Activated CD4-positive, alpha-beta T cell treated with anti-CD3 and anti-CD28 coated beads, Interleukin-2, amount 10 ng/mL, durations not matched to agents 7 days and 5 days (primary cell): ENCODE data around the gene SLC39A11. TPM values are rescaled to one million over a fixed set of nuclear protein-coding genes. Genes with fewer than 3 reads are reported as not detected.
"Not testable (repeated sequence)": the region's sequence is repeated elsewhere in the genome, so short reads cannot be mapped to it uniquely, and the experiment has no call there.

Experiments used
- CTCF ChIA-PET: fragments of 350-600 bp; sonication (Branson Sonifier 250); formaldehyde crosslinking; loops from one replicate; lab custom pipeline; 2021; ENCODE audit warnings: antibody characterized with exemption; lab: Charles Lee
- POLR2A ChIA-PET: fragments of 350-600 bp; sonication (Branson Sonifier 250); formaldehyde crosslinking; loops from one replicate; lab custom pipeline; 2021; ENCODE audit warnings: antibody characterized with exemption; lab: Charles Lee
- DNase-seq: peaks from one replicate; pipeline ENCODE4 v3.0.0-alpha.2; 2020
- H3K27ac Mint-ChIP-seq: one replicate; pipeline ENCODE4 v1.8.0; 2021; ENCODE audit warnings: mild to moderate bottlenecking, moderate library complexity, mixed read lengths
- H3K27me3 Mint-ChIP-seq: one replicate; pipeline ENCODE4 v1.8.0; 2021; ENCODE audit warnings: mixed read lengths
- H3K36me3 Mint-ChIP-seq: one replicate; pipeline ENCODE4 v1.8.0; 2021; ENCODE audit warnings: low read depth, mixed read lengths
- H3K4me1 Mint-ChIP-seq: one replicate; pipeline ENCODE4 v1.8.0; 2021; ENCODE audit warnings: mixed read lengths
- H3K4me3 Mint-ChIP-seq: one replicate; pipeline ENCODE4 v1.8.0; 2021; ENCODE audit warnings: mild to moderate bottlenecking, moderate library complexity, mixed read lengths
- H3K9me3 Mint-ChIP-seq: one replicate; pipeline ENCODE4 v1.8.0; 2021; ENCODE audit warnings: mixed read lengths
- total RNA-seq, 2 experiments: library from RNA; stranded (reverse); gene quantifications; one replicate each; pipeline ENCODE4 v1.2.3, GENCODE V29; 2021

The SLC39A11 gene
- total RNA-seq, 2 experiments from 2014 or later: 19.5 to 23.4 TPM

- H3K9me3 Mint-ChIP-seq: peaks cover 32% of the 10 kb centered on the region
- peak overlapping the region; percentile 86 for H3K27ac Mint-ChIP-seq
- H3K4me3 Mint-ChIP-seq: peak overlapping the region; percentile 1
- CTCF ChIA-PET: interaction anchor here (1.2 to 1.9 kb wide), 4 partner anchors 9 to 17 kb away, joined by 3 to 7 read pairs (median 4); no protein-coding TSS in a partner anchor
- H3K36me3 Mint-ChIP-seq: peaks cover 58% of the 10 kb centered on the region
- H3K27me3 Mint-ChIP-seq, POLR2A ChIA-PET: not testable (repeated sequence)
- H3K4me1 Mint-ChIP-seq: peaks cover 64% of the 10 kb centered on the region
- DNase-seq: peak; percentile 43
Observed at GRCh38 chr17:72708682-72709081, 383.8 kb downstream of the SLC39A11 start.

- H3K36me3 Mint-ChIP-seq: peaks cover 50% of the 10 kb centered on the region
- POLR2A ChIA-PET: no interaction called here
- H3K4me3 Mint-ChIP-seq: no peak overlapping the region
Observed at GRCh38 chr17:72707881-72708280, 384.6 kb downstream of the SLC39A11 start.

GRCh38 chr17:72706396-72706981, 386.0 kb downstream of the SLC39A11 start:
- H3K27ac Mint-ChIP-seq: peak overlapping the region; percentile 63
- no peak for DNase-seq
- ChIA-PET CTCF (interaction anchor here (0.6 to 4.2 kb wide), 4 partner anchors 9 to 803 kb away, joined by 3 to 20 read pairs (median 4); no protein-coding TSS in a partner anchor), POLR2A (interaction anchor here (0.6 kb wide), 1 partner anchor 145 kb away, joined by 3 read pairs; no protein-coding TSS in a partner anchor)
- no peak overlapping the region for H3K4me3 Mint-ChIP-seq
- H3K36me3 Mint-ChIP-seq: peaks cover 40% of the 10 kb centered on the region
- H3K27me3 Mint-ChIP-seq: no peaks in the 10 kb centered on the region
- H3K9me3 Mint-ChIP-seq: peaks cover 32% of the 10 kb centered on the region
- H3K4me1 Mint-ChIP-seq: peaks cover 55% of the 10 kb centered on the region

More at GRCh38 chr17:72707881-72708280, 384.6 kb downstream of the SLC39A11 start:
- Mint-ChIP-seq H3K27me3 (no peaks in the 10 kb centered on the region), H3K9me3 (peaks cover 32% of the 10 kb centered on the region), H3K4me1 (peaks cover 61% of the 10 kb centered on the region), H3K27ac (peak overlapping the region; percentile 86)
- CTCF ChIA-PET: no interaction called here
- DNase-seq: no peak

- POLR2A ChIA-PET: interaction anchor here (0.7 kb wide), 1 partner anchor 638 kb away, joined by 3 read pairs; no protein-coding TSS in a partner anchor
- DNase-seq: no peak
- CTCF ChIA-PET: interaction anchor here (0.6 to 4.2 kb wide), 4 partner anchors 8 to 804 kb away, joined by 3 to 20 read pairs (median 4); no protein-coding TSS in a partner anchor
- Mint-ChIP-seq H3K4me3 (no peak overlapping the region), H3K9me3 (peaks cover 29% of the 10 kb centered on the region), H3K27ac (peak overlapping the region; percentile 63), H3K4me1 (peaks cover 50% of the 10 kb centered on the region), H3K36me3 (peaks cover 35% of the 10 kb centered on the region), H3K27me3 (no peaks in the 10 kb centered on the region)
Observed at GRCh38 chr17:72705905-72706395, 386.5 kb downstream of the SLC39A11 start.

GRCh38 chr17:72702998-72703397, 389.5 kb downstream of the SLC39A11 start:
- POLR2A ChIA-PET: no interaction called here

GRCh38 chr17:72702136-72702735, 390.3 kb downstream of the SLC39A11 start:
- ChIA-PET POLR2A (no interaction called here), CTCF (interaction anchor here (0.6 to 1.6 kb wide), 3 partner anchors 10 to 25 kb away, joined by 3 to 4 read pairs (median 3); no protein-coding TSS in a partner anchor)
- Mint-ChIP-seq H3K9me3 (peaks cover 9% of the 10 kb centered on the region), H3K4me3 (no peak overlapping the region), H3K36me3 (peaks cover 11% of the 10 kb centered on the region), H3K27me3 (no peaks in the 10 kb centered on the region), H3K27ac (no peak overlapping the region), H3K4me1 (peaks cover 21% of the 10 kb centered on the region)
- DNase-seq: no peak

More at GRCh38 chr17:72702998-72703397, 389.5 kb downstream of the SLC39A11 start:
- Mint-ChIP-seq H3K4me3 (no peak overlapping the region), H3K9me3 (peaks cover 14% of the 10 kb centered on the region), H3K27ac (no peak overlapping the region), H3K4me1 (peaks cover 25% of the 10 kb centered on the region), H3K27me3 (no peaks in the 10 kb centered on the region), H3K36me3 (peaks cover 17% of the 10 kb centered on the region)
- DNase-seq: no peak
- CTCF ChIA-PET: interaction anchor here (4.2 kb wide), 1 partner anchor 24 kb away, joined by 20 read pairs; no protein-coding TSS in a partner anchor

GRCh38 chr17:72700226-72700625, 392.3 kb downstream of the SLC39A11 start:
- Mint-ChIP-seq H3K4me1 (peaks cover 10% of the 10 kb centered on the region), H3K4me3 (no peak overlapping the region), H3K27ac (no peak overlapping the region), H3K36me3 (peaks cover 5% of the 10 kb centered on the region), H3K9me3 (peaks cover 8% of the 10 kb centered on the region), H3K27me3 (no peaks in the 10 kb centered on the region)
- DNase-seq: no peak
- POLR2A ChIA-PET: no interaction called here
- CTCF ChIA-PET: interaction anchor here (1.0 to 1.6 kb wide), 2 partner anchors 20 to 82 kb away, joined by 3 to 4 read pairs; no protein-coding TSS in a partner anchor

GRCh38 chr17:72699545-72699944, 392.9 kb downstream of the SLC39A11 start:
- no peak overlapping the region for H3K4me3 Mint-ChIP-seq
- no peak overlapping the region for H3K27ac Mint-ChIP-seq
- peaks cover 3% of the 10 kb centered on the region for H3K36me3 Mint-ChIP-seq
- POLR2A ChIA-PET: no interaction called here
- H3K27me3 Mint-ChIP-seq: no peaks in the 10 kb centered on the region
- peaks cover 10% of the 10 kb centered on the region for H3K4me1 Mint-ChIP-seq
- CTCF ChIA-PET: interaction anchor here (2.3 kb wide), 1 partner anchor 20 kb away, joined by 7 read pairs; no protein-coding TSS in a partner anchor
- H3K9me3 Mint-ChIP-seq: peaks cover 8% of the 10 kb centered on the region
- DNase-seq: no peak

- ChIA-PET CTCF (interaction anchor here (1.2 to 2.3 kb wide), 5 partner anchors 9 to 30 kb away, joined by 3 to 7 read pairs (median 5); no protein-coding TSS in a partner anchor), POLR2A (no interaction called here)
- peaks cover 3% of the 10 kb centered on the region for H3K36me3 Mint-ChIP-seq
- DNase-seq: no peak
- H3K9me3 Mint-ChIP-seq: peaks cover 8% of the 10 kb centered on the region
- no peaks in the 10 kb centered on the region for H3K27me3 Mint-ChIP-seq
- no peak overlapping the region for H3K4me3 Mint-ChIP-seq
- peaks cover 10% of the 10 kb centered on the region for H3K4me1 Mint-ChIP-seq
- no peak overlapping the region for H3K27ac Mint-ChIP-seq
Observed at GRCh38 chr17:72697602-72698146, 394.8 kb downstream of the SLC39A11 start.

GRCh38 chr17:72696721-72697120, 395.8 kb downstream of the SLC39A11 start:
- H3K27ac Mint-ChIP-seq: no peak overlapping the region
- DNase-seq: no peak
- ChIA-PET POLR2A (no interaction called here), CTCF (interaction anchor here (1.9 kb wide), 1 partner anchor 10 kb away, joined by 5 read pairs; no protein-coding TSS in a partner anchor)
- H3K9me3 Mint-ChIP-seq: peaks cover 5% of the 10 kb centered on the region
- no peaks in the 10 kb centered on the region for H3K27me3 Mint-ChIP-seq
- H3K4me1 Mint-ChIP-seq: peaks cover 5% of the 10 kb centered on the region
- no peaks in the 10 kb centered on the region for H3K36me3 Mint-ChIP-seq
- H3K4me3 Mint-ChIP-seq: no peak overlapping the region

GRCh38 chr17:72696156-72696555, 396.3 kb downstream of the SLC39A11 start:
- ChIA-PET POLR2A (no interaction called here), CTCF (no interaction called here)
- H3K4me3 Mint-ChIP-seq: no peak overlapping the region
- peaks cover 5% of the 10 kb centered on the region for H3K4me1 Mint-ChIP-seq
- H3K27ac Mint-ChIP-seq: no peak overlapping the region
- DNase-seq: no peak
- H3K27me3 Mint-ChIP-seq: no peaks in the 10 kb centered on the region
- no peaks in the 10 kb centered on the region for H3K36me3 Mint-ChIP-seq
- H3K9me3 Mint-ChIP-seq: peaks cover 5% of the 10 kb centered on the region

- H3K27ac Mint-ChIP-seq: no peak overlapping the region
- H3K27me3 Mint-ChIP-seq: no peaks in the 10 kb centered on the region
- POLR2A ChIA-PET: no interaction called here
- peaks cover 5% of the 10 kb centered on the region for H3K4me1 Mint-ChIP-seq
- H3K9me3 Mint-ChIP-seq: no peaks in the 10 kb centered on the region
- no peaks in the 10 kb centered on the region for H3K36me3 Mint-ChIP-seq
- H3K4me3 Mint-ChIP-seq: no peak overlapping the region
- DNase-seq: no peak
- CTCF ChIA-PET: no interaction called here
Observed at GRCh38 chr17:72693956-72694355, 398.5 kb downstream of the SLC39A11 start.
